Activated CD8-positive, alpha-beta memory T cell treated with anti-CD3 and anti-CD28 coated beads for 36 hours (primary cell): Measurements from ENCODE around the gene OR1D2. TPM values are rescaled to one million over a fixed set of nuclear protein-coding genes. Genes with fewer than 3 reads are reported as not detected.

Experiments used
- total RNA-seq, 2 experiments: library from RNA; stranded (reverse); gene quantifications; one replicate each; pipeline ENCODE4 v1.2.3, GENCODE V29; 2021

Gene OR1D2
- total RNA-seq, 2 experiments from 2014 or later, result not detected

Other genes with a start within 250 kb of the OR1D2 start
- gene OR1D5, start 40.8 kb downstream of the OR1D2 start, total RNA-seq, result not detected
- gene OR1G1, start 23.1 kb upstream of the OR1D2 start, total RNA-seq, result not detected
- not detected for gene OR1A2, start 93.1 kb upstream of the OR1D2 start, total RNA-seq
- not detected for gene OR1A1, start 103.2 kb upstream of the OR1D2 start, total RNA-seq
- gene OR3A1, start 193.9 kb upstream of the OR1D2 start, total RNA-seq, result under 1 TPM; 0.50 to 0.51 TPM